ENCODE data around the gene RASL10B. TPM values are rescaled to one million over a fixed set of nuclear protein-coding genes. Genes with fewer than 3 reads are reported as not detected.

Gene RASL10B
- polyA plus RNA-seq, 1 donor from 2014 or later: not detected

DNA sequence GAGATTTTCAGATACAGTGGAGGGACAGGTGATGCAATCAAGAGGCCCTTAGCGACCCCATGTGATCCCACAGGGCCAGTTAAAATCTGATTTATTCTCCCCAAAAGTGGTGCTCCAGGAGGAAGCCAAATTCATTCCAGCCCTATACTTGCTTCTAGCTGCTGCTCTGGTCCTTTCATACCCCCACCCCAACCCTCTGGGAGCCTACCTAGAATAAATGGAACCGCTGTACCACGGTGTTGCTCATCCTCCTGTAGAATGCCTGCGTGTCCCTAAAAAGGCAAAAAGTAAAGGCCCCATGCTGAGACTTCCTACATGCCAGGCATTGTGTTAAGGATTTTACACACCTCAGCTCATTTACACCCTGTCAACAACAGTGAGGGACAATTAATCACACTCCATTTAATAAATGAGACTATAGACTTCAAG, 2.0 kb upstream of the RASL10B start:
- peaks cover 21% of the 10 kb centered on the region for H3K36me3 Mint-ChIP-seq
- no peaks in the 10 kb centered on the region for H3K9me3 Mint-ChIP-seq
- no peak overlapping the region for H3K27ac Mint-ChIP-seq
- peaks cover 16% of the 10 kb centered on the region for H3K27me3 Mint-ChIP-seq
- H3K4me3 Mint-ChIP-seq: no peak overlapping the region
- H3K4me1 Mint-ChIP-seq: peaks cover 0 to 11% (median 10%) of the 10 kb centered on the region in 3 donors

DNA sequence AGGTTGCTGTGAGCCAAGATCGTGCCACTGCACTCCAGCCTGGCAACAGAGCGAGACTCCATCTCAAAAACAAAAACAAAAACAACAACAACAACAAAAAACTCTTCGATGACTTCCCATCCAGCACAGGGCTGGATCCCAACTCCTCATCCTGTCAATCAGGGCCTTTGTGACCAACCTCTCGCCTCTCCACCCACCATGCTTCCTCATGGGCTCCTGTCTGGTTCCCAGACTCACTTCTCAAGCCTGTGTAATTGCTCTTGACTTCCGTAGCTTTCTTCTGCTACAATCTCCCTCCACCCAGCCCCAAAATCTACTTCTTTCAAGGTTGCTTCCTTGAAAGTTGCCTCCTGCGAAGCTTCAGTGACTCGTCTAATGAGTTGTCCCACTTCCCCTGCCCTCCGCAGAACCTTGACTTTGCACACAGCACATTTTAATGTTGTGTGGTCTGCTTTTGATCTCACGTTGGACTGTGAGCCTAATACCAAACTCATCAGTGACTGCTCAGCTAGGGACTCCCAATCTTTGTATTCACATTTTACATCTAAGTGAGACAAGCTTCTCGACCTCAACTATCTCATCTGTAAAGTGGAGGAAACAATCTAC, 936 bp upstream of the RASL10B start:
- Mint-ChIP-seq H3K9me3 (no peaks in the 10 kb centered on the region), H3K4me1 (peaks cover 0 to 11% (median 10%) of the 10 kb centered on the region in 3 donors), H3K36me3 (peaks cover 18% of the 10 kb centered on the region), H3K27ac (no peak overlapping the region), H3K27me3 (peaks cover 16% of the 10 kb centered on the region), H3K4me3 (peak overlapping the region in 3 of 4 donors; percentile 65 to 87 (median 82))

DNA sequence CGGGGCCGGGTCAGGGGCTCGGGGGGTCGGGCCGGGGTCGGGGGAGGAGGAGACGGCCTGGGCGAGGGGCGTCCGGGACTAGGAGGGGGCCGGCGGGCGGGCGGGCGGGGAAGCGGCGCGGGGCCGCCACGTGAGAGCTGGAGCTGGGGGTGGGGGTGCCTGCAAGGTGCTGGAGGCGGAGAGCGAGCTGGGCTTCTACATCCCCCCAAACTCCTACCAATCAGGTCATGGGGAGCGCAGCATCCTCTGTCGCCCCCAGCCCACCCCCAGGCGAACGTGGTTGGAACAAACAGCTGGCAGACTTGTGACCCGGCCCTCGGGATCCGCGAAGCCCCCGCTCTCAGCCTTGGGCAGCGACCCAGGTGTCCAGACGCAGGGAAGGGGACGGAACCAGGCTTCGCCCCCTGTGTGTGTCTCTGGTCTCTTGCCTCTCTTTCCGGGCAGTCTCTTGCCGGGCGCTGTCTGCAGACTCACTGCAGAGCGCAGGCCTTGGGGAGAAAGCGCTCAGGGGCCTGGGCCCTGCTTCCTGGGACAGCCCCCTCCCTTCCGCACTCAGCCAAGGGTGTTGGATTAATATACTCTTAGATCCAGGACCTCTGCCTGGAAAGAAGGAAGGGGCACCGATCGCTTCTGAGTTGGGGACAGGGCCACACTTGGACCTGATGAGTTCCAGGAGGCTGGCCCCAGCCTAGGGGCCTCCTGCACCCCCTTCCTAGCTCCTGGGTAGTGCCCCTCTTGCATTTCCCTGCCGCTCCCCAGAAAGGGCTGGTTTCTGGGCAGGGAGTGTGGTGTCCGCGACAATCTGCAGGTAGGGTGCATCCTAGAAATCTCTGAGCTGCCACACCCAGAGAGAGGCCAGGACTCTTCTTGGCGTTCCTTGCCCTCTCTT, 722 bp downstream of the RASL10B start:
- Mint-ChIP-seq H3K4me1 (peaks cover 0 to 11% (median 10%) of the 10 kb centered on the region in 3 donors), H3K4me3 (peak overlapping the region in 3 of 4 donors; percentile 52 to 81 (median 78)), H3K9me3 (no peaks in the 10 kb centered on the region), H3K36me3 (peaks cover 18% of the 10 kb centered on the region), H3K27ac (peak overlapping the region in 1 of 3 donors; percentile 62), H3K27me3 (peaks cover 16% of the 10 kb centered on the region)

DNA sequence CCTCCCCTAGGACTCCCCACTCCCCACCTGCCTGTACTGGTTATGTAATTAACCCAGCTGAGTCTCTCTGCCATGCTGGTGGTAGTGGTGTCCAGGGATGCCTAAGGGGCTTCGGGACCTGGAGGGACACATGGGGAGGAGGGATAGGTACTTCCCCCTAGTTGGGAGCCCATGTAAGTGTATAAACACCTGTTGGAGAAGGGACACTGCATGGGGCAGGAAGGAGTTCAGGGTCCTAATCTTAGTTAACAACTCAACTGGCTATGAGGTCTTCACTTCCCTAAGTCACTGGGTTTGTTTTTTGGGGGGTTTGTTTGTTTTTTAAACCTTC, 1.3 kb downstream of the RASL10B start:
- peaks cover 0 to 11% (median 10%) of the 10 kb centered on the region in 3 donors for H3K4me1 Mint-ChIP-seq
- H3K9me3 Mint-ChIP-seq: no peaks in the 10 kb centered on the region
- H3K36me3 Mint-ChIP-seq: peaks cover 15% of the 10 kb centered on the region
- peaks cover 16% of the 10 kb centered on the region for H3K27me3 Mint-ChIP-seq
- no peak overlapping the region for H3K27ac Mint-ChIP-seq
- H3K4me3 Mint-ChIP-seq: peak overlapping the region in 1 of 4 donors; percentile 81

DNA sequence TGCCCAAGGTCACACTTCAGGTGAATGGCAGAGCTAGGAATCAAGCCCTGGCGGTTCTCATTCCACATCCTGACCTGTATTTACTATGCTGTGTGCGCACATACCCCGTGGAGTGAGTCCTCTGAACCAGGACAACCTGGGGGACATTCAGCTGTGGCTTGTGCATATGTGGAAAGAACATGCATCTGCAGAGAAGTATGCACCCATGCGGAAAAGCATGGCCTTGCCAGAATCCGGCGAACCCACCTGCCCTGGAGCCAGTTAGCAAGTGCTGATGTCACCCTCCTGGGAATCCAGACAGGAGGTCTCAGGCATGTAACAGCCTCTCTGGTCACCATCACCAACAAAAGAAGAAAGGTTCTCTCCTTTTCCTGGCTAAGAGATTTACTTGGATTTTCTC, 1.9 kb downstream of the RASL10B start:
- Mint-ChIP-seq H3K36me3 (peaks cover 14% of the 10 kb centered on the region), H3K27me3 (peaks cover 16% of the 10 kb centered on the region), H3K9me3 (no peaks in the 10 kb centered on the region), H3K27ac (no peak overlapping the region), H3K4me1 (peaks cover 0 to 11% (median 10%) of the 10 kb centered on the region in 3 donors), H3K4me3 (no peak overlapping the region)

DNA sequence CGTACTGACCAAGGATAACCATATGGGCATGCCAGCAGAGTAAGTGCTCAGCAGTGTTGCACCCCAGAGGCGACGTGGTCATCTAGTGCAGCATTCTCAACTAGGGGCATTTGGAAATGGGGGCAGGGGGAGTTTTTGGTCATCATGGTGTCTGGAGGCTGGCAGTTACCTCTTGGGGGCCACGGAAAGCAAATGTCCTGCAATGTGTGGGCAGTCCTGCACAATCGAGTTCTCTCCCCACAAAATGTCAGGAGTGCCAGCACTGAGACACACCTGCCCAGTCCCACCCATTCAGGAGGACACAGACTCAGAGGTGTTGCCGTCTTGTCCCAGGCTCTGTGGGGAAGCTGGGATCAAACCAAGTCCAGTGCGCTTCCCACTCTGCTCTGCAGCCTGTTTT, 3.0 kb downstream of the RASL10B start:
- Mint-ChIP-seq H3K27me3 (peaks cover 16% of the 10 kb centered on the region), H3K27ac (no peak overlapping the region), H3K4me1 (peaks cover 0 to 11% (median 10%) of the 10 kb centered on the region in 3 donors), H3K4me3 (no peak overlapping the region), H3K36me3 (peaks cover 11% of the 10 kb centered on the region), H3K9me3 (no peaks in the 10 kb centered on the region)

DNA sequence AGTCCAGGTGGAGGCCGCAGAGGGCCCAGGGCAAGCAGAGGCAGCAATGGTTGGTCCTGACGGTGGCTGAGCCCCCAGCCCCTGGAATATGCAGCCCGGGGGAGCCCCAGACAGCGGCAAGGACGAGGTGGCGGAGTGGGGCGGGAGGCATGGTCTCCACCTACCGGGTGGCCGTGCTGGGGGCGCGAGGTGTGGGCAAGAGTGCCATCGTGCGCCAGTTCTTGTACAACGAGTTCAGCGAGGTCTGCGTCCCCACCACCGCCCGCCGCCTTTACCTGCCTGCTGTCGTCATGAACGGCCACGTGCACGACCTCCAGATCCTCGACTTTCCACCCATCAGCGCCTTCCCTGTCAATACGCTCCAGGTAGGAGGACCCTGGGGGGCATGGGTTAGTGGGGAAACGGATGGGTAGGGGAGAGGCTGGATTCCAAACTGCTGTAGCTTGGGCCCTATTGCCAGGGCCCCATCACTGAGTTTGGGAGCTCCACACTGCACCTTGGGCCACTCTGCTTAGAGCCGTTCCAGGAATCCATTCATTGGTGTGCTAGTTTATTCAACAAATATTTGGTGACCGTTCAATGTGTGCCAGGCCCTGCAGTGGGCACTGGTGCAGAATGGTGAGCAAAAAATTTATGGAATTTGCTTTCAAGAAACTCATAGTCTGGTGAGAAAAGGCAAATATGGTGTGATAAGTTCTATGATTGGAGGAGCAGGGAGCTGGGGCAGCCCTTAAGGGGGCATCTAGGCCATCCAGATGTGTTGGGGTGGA, 3.8 kb downstream of the RASL10B start:
- Mint-ChIP-seq H3K27me3 (peaks cover 16% of the 10 kb centered on the region), H3K9me3 (no peaks in the 10 kb centered on the region), H3K27ac (no peak overlapping the region), H3K36me3 (peaks cover 7% of the 10 kb centered on the region), H3K4me3 (no peak overlapping the region), H3K4me1 (peaks cover 0 to 10% (median 10%) of the 10 kb centered on the region in 3 donors)

DNA sequence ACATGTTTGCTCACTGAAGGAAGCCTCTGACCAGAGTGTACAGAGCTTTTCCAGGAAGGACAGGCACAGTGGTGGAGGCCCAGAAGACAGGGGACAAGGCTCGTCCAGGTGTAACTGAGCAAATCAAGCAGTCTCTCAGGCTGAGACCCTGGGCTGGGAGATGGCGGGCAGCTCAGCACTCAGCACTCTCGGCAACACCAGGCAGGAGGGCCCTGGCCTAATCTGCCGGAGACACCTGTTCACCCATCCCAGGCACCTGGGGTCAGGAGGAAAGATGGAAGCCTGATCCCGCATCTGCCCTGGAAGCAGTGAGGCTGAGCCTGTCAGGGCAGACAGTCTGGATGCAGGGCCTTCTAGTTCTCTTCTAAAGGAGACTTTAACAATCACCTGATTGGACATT, 4.8 kb downstream of the RASL10B start:
- peaks cover 11% of the 10 kb centered on the region for H3K27me3 Mint-ChIP-seq

DNA sequence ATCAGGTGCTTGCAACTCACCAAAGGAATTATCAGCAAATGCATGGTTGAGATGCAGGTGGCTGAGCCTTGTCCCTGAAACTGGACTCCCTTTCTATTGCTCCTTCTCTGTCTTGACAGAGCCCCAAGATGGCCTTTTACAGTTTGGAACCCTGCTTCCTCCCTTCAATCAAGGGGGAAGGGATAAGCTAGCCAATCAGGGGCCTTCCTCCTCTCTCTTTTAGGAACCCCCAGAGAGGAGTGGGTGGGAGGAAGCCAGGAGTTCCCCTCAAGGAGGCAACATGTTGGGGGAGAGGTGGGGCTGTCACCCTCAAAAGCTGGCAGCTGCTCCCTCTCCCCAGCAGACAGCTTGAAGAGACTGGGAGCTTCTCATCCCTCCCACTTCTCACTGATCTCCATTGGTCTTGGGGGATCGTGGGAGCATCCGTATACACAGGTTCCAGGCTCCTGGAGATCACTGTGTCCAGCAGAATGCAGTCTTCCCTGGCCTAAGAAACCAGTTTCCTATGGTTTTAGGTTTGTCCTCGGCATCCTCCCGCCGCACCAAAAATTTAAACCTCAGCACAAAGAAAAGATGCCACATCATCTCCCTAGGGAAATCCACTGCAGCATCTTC, 7.2 kb downstream of the RASL10B start:
- Mint-ChIP-seq H3K27me3 (peaks cover 17% of the 10 kb centered on the region), H3K27ac (no peak overlapping the region), H3K4me1 (peaks cover 1 to 2% (median 2%) of the 10 kb centered on the region in 3 donors), H3K36me3 (peaks cover 1% of the 10 kb centered on the region), H3K4me3 (no peak overlapping the region), H3K9me3 (no peaks in the 10 kb centered on the region)

More for the DNA sequence above, 4.8 kb downstream of the RASL10B start:
- H3K9me3 Mint-ChIP-seq: no peaks in the 10 kb centered on the region
- H3K36me3 Mint-ChIP-seq: no peaks in the 10 kb centered on the region
- no peak overlapping the region for H3K27ac Mint-ChIP-seq
- H3K4me1 Mint-ChIP-seq: peaks cover 0 to under 1% (median 0%) of the 10 kb centered on the region in 3 donors
- no peak overlapping the region for H3K4me3 Mint-ChIP-seq

DNA sequence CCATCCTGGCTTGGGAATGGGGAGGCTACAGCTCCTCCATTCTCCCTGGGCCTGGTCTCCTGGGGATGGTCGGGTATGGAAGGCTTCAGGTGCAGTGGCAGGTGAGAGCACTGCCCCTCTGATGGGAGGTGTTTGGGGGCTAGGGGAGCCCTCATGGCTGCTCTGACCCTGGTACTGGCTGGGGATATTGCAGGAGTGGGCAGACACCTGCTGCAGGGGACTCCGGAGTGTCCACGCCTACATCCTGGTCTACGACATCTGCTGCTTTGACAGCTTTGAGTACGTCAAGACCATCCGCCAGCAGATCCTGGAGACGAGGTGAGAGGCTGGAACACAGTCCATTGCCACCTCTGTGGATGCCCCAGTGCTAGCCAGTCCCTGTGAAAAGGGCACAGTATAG, 8.8 kb downstream of the RASL10B start:
- H3K27ac Mint-ChIP-seq: no peak overlapping the region
- peaks cover 2 to 4% (median 2%) of the 10 kb centered on the region in 3 donors for H3K4me1 Mint-ChIP-seq
- peaks cover 21% of the 10 kb centered on the region for H3K27me3 Mint-ChIP-seq
- no peaks in the 10 kb centered on the region for H3K9me3 Mint-ChIP-seq
- peaks cover 1% of the 10 kb centered on the region for H3K36me3 Mint-ChIP-seq
- H3K4me3 Mint-ChIP-seq: no peak overlapping the region

DNA sequence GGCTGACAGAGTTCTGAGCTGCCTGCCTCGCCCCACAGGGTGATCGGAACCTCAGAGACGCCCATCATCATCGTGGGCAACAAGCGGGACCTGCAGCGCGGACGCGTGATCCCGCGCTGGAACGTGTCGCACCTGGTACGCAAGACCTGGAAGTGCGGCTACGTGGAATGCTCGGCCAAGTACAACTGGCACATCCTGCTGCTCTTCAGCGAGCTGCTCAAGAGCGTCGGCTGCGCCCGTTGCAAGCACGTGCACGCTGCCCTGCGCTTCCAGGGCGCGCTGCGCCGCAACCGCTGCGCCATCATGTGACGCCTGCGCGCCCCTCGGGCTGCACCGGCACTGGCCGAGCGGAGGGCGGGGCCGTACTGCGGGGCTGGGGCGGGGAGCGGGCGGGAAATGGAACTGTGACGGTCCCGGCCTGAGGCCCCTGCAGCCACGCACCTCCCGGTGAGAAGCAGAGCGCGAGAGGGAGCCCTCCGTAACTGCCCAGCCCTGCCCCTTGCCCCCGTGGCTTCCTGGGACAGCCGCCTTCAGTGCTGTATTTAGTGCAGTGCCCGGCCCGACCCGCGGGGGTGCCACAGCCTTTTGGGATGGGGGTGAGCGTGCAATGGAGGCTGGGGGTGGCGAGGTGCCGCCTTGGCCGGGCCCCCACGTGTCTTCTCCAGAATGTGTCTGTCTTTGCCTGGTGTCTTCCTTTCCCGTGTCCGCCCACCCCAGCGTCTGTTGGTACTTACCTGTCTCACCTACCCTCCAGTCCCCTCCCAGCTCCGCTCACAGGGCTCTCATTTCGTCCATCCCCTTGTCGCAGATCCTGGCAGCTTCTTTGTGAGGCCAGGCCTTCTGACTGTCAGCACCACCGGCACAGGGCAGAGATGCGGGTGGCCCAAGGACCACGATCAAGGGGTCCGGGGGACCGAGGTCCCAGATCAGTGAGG, 9.8 kb downstream of the RASL10B start:
- H3K36me3 Mint-ChIP-seq: peaks cover 1% of the 10 kb centered on the region
- no peaks in the 10 kb centered on the region for H3K9me3 Mint-ChIP-seq
- no peak overlapping the region for H3K27ac Mint-ChIP-seq
- H3K4me3 Mint-ChIP-seq: peak overlapping the region in 2 of 4 donors; percentile 66 to 72
- peaks cover 21% of the 10 kb centered on the region for H3K27me3 Mint-ChIP-seq
- peaks cover 2 to 4% (median 2%) of the 10 kb centered on the region in 3 donors for H3K4me1 Mint-ChIP-seq

DNA sequence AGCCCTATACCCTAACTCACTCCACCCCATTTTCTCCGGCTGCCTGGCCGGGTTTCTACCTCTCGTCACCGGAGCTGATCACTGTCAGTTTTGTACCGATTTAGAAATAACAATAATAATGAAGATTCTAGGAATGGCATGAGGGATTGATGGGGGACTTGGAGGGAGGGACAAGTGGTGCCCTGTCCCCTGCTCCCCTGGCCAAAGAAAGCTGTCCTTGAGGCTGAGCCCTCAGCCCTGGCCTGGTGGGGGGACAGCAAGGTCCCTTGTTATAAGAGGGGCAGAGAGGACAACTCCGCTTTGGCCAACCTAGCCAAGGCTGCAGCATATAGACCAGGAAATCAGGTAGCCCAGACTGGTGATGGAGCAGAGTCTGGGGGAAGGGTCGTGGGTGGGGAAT, 11.1 kb downstream of the RASL10B start:
- peak overlapping the region in 1 of 4 donors; percentile 17 for H3K4me3 Mint-ChIP-seq
- H3K27me3 Mint-ChIP-seq: peaks cover 22% of the 10 kb centered on the region
- peaks cover 1% of the 10 kb centered on the region for H3K36me3 Mint-ChIP-seq
- H3K9me3 Mint-ChIP-seq: no peaks in the 10 kb centered on the region
- H3K27ac Mint-ChIP-seq: no peak overlapping the region
- peaks cover 2 to 4% (median 4%) of the 10 kb centered on the region in 3 donors for H3K4me1 Mint-ChIP-seq

DNA sequence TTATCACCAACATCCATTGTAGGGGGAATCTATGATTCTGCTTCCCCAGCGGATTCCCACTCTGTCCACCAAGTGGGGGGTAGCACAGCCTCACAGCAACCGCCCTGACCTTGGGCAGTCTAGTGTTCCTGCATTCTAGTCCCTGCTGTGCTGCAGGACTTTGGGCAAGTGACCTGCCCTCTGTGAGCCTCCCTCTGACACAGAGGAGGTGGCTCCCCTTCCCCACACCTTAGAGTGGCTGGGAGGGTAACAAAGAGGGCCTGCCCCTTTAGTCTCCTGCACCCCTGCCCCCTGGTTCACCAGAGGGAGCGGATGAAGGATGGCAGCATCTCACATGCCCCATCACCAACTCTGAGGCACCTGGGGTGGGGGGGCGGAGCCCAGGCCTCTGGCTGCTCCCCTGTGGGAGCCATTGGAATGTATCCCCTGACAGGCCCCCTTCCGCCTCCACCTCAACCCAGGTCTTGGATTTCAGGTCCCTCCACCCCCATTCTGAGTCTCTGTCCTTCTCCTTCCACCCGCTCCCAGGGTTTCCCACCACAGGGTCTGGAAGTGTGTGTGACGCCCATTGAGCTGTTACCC, 11.5 kb downstream of the RASL10B start:
- no peak overlapping the region for H3K4me3 Mint-ChIP-seq
- peaks cover 2 to 4% (median 4%) of the 10 kb centered on the region in 3 donors for H3K4me1 Mint-ChIP-seq
- no peaks in the 10 kb centered on the region for H3K9me3 Mint-ChIP-seq
- no peak overlapping the region for H3K27ac Mint-ChIP-seq
- peaks cover 1% of the 10 kb centered on the region for H3K36me3 Mint-ChIP-seq
- peaks cover 23% of the 10 kb centered on the region for H3K27me3 Mint-ChIP-seq
